Astrocyte (in vitro differentiated cells and primary cell): ENCODE measurements around the gene PTPRM. TPM values are rescaled to one million over a fixed set of nuclear protein-coding genes. Genes with fewer than 3 reads are reported as not detected.

Experiments
- DNase-seq: peaks from one replicate; pipeline ENCODE4 v3.0.0-alpha.2; 2010; ENCODE audit warnings: low read depth
- FAIRE-seq: peaks from 2 replicates; lab custom pipeline; 2011; peaks lifted over from hg19 to GRCh38; lab: Jason Lieb, UNC
- H2AFZ ChIP-seq: 2 replicates; pipeline ENCODE4 v1.6.0; 2012; ENCODE audit warnings: low read depth, low read length, inconsistent platforms
- H3K27ac ChIP-seq: 2 replicates; pipeline ENCODE4 v1.5.1; 2011; ENCODE audit warnings: low read depth, low read length, inconsistent platforms
- H3K27me3 ChIP-seq: 2 replicates; pipeline ENCODE4 v1.6.0; 2011; ENCODE audit warnings: low read length, inconsistent platforms; ENCODE audit not compliant: insufficient read depth
- H3K36me3 ChIP-seq: 2 replicates; pipeline ENCODE4 v1.5.1; 2011; ENCODE audit warnings: low read length, inconsistent platforms; ENCODE audit not compliant: insufficient read depth
- H3K4me1 ChIP-seq: 2 replicates; pipeline ENCODE4 v1.5.1; 2011; ENCODE audit warnings: low read length, inconsistent platforms; ENCODE audit not compliant: insufficient read depth
- H3K4me2 ChIP-seq: 2 replicates; pipeline ENCODE4 v1.6.0; 2012; ENCODE audit warnings: low read length, inconsistent platforms
- H3K4me3 ChIP-seq: 2 replicates; pipeline ENCODE4 v1.5.1; 2011; ENCODE audit warnings: low read depth, mild to moderate bottlenecking, low read length, inconsistent platforms; ENCODE audit not compliant: insufficient read depth
- H3K79me2 ChIP-seq: 2 replicates; pipeline ENCODE4 v1.6.0; 2012; ENCODE audit warnings: mild to moderate bottlenecking, low read length, inconsistent platforms; ENCODE audit not compliant: insufficient read depth
- H3K9ac ChIP-seq: 2 replicates; pipeline ENCODE4 v1.6.0; 2012; ENCODE audit warnings: mild to moderate bottlenecking, low read length, inconsistent platforms
- H3K9me3 ChIP-seq: 2 replicates; pipeline ENCODE4 v1.5.1; 2012; ENCODE audit warnings: low read depth, mild to moderate bottlenecking, low read length, inconsistent platforms; ENCODE audit not compliant: insufficient read depth
- H4K20me1 ChIP-seq: 2 replicates; pipeline ENCODE4 v1.6.0; 2012; ENCODE audit warnings: low read length, inconsistent platforms; ENCODE audit not compliant: insufficient read depth
- H3K27ac Mint-ChIP-seq: one replicate; pipeline ENCODE4 v1.8.0; 2021; ENCODE audit warnings: mild to moderate bottlenecking, mixed read lengths; ENCODE audit not compliant: unreplicated experiment
- H3K27me3 Mint-ChIP-seq: one replicate; pipeline ENCODE4 v1.8.0; 2021; ENCODE audit warnings: low read depth, mixed read lengths; ENCODE audit not compliant: unreplicated experiment
- H3K36me3 Mint-ChIP-seq: one replicate; pipeline ENCODE4 v1.8.0; 2021; ENCODE audit warnings: low read depth, mixed read lengths; ENCODE audit not compliant: unreplicated experiment
- H3K4me1 Mint-ChIP-seq: one replicate; pipeline ENCODE4 v1.8.0; 2021; ENCODE audit warnings: low read depth, mixed read lengths; ENCODE audit not compliant: unreplicated experiment
- H3K4me3 Mint-ChIP-seq: one replicate; pipeline ENCODE4 v1.8.0; 2021; ENCODE audit warnings: mild to moderate bottlenecking, moderate library complexity, mixed read lengths; ENCODE audit not compliant: unreplicated experiment
- H3K9me3 Mint-ChIP-seq: one replicate; pipeline ENCODE4 v1.8.0; 2021; ENCODE audit warnings: mild to moderate bottlenecking, mixed read lengths; ENCODE audit not compliant: unreplicated experiment
- CTCF ChIP-seq: IDR thresholded peaks from 2 replicates; pipeline ENCODE4 v1.5.1; 2011; ENCODE audit warnings: low read depth, mild to moderate bottlenecking, inconsistent platforms, low read length, moderate library complexity; ENCODE audit not compliant: insufficient read depth
- EZH2 ChIP-seq: IDR thresholded peaks from 2 replicates; pipeline ENCODE4 v1.6.1; 2012; ENCODE audit warnings: mild to moderate bottlenecking, low read length, inconsistent platforms; ENCODE audit not compliant: insufficient read depth
- total RNA-seq: library from RNA; stranded (reverse); gene quantifications from 2 replicates; pipeline ENCODE4 v1.2.1, GENCODE V29; 2021

Gene PTPRM
- total RNA-seq, 1 donor from 2014 or later = 59.6 TPM

DNA sequence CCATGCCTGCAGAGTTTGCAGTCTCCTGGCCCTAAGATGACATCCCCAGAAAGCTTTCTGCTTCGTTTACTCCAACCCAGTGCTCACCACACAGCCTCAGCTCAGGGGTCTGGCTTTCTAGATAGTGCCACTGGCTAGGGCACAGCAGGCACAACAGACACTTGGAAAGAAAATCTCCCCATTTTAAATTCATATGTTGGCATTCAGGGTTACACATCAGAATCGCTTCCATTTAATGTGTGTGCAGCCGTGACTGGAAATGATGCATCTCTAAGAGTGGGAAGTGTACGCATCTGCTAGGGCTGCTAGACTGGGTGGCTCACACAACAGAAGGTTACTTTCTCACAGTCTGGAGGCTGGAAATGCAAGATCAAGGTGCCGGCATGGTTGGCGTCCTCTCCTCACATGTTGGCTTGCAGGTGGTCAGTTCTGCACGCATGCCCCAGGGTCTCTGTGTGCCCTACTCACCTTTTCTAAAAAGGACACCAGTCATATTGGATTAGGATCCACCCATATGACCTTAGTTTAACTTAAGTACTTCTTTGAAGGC, 712.7 kb downstream of the PTPRM start:
- DNase-seq (no peak), FAIRE-seq (no peak)
- no peak overlapping the region for H3K9ac ChIP-seq
- H3K4me1 ChIP-seq = no peaks in the 10 kb centered on the region
- no peak overlapping the region for H3K27ac ChIP-seq
- H3K79me2 ChIP-seq = no peaks in the 10 kb centered on the region
- H3K9me3 ChIP-seq = no peaks in the 10 kb centered on the region
- no peaks in the 10 kb centered on the region for H4K20me1 ChIP-seq
- H3K27me3 Mint-ChIP-seq = no peaks in the 10 kb centered on the region
- H3K4me3 ChIP-seq = no peak overlapping the region
- H3K27ac Mint-ChIP-seq = no peak overlapping the region
- H3K36me3 Mint-ChIP-seq = no peaks in the 10 kb centered on the region
- H3K36me3 ChIP-seq = no peaks in the 10 kb centered on the region
- no peak overlapping the region for H3K4me3 Mint-ChIP-seq
- H2AFZ ChIP-seq = no peak overlapping the region
- TF ChIP-seq CTCF (no peak), EZH2 (no peak)
- no peak overlapping the region for H3K4me2 ChIP-seq
- H3K27me3 ChIP-seq = no peaks in the 10 kb centered on the region
- H3K9me3 Mint-ChIP-seq = no peaks in the 10 kb centered on the region
- peaks cover 2% of the 10 kb centered on the region for H3K4me1 Mint-ChIP-seq

DNA sequence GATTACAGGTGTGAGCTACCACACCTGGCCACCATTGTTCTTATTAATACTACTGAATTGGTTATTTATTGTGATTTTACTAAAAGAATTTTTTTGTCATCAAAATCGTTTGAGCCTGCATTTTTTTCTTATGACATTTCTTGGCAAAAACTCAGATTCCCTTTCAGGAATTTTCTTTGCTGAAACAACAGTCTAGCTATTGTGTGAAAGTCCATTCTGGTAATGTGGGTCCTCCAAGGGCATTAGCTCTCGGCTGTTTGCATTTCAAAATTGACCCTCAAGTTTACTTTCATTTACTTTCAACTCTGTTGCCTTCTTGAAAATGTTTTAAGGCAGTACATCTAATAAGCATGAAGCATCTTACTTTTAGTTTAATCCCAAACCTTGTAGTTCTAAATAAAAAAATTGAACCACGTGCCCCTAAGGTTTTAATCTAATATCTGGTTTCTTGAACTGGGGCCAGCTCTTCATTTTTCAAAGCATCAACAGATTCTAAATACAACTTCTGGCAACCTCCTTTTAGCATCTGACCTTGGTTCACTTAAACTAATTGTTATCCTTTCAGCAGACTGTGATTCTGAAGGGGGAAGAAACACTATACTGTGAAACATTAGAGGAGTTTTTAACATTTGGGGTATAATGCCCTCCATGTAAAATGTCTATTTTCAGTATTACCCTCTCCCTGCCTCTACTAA, 716.9 kb downstream of the PTPRM start:
- Histone ChIP-seq H3K27me3 (no peaks in the 10 kb centered on the region), H3K9me3 (no peaks in the 10 kb centered on the region), H3K36me3 (no peaks in the 10 kb centered on the region), H4K20me1 (no peaks in the 10 kb centered on the region), H3K4me2 (peak overlapping the region; percentile 70), H3K4me3 (no peak overlapping the region), H3K9ac (no peak overlapping the region), H3K27ac (peak overlapping the region; percentile 4), H3K79me2 (no peaks in the 10 kb centered on the region), H2AFZ (no peak overlapping the region), H3K4me1 (no peaks in the 10 kb centered on the region)
- Mint-ChIP-seq H3K27me3 (no peaks in the 10 kb centered on the region), H3K27ac (no peak overlapping the region), H3K36me3 (peaks cover 6% of the 10 kb centered on the region), H3K4me1 (no peaks in the 10 kb centered on the region), H3K9me3 (peaks cover 4% of the 10 kb centered on the region), H3K4me3 (no peak overlapping the region)
- DNase-seq = peak; percentile 62
- TF ChIP-seq EZH2 = no peak
- TF ChIP-seq CTCF = no peak
- FAIRE-seq = no peak

GRCh38 chr18:8286303-8286702, 719.2 kb downstream of the PTPRM start:
- Histone ChIP-seq H3K4me3 (no peak overlapping the region), H3K27me3 (no peaks in the 10 kb centered on the region), H3K79me2 (no peaks in the 10 kb centered on the region), H3K36me3 (no peaks in the 10 kb centered on the region), H3K4me1 (no peaks in the 10 kb centered on the region), H3K27ac (no peak overlapping the region), H2AFZ (no peak overlapping the region), H3K9me3 (no peaks in the 10 kb centered on the region), H4K20me1 (no peaks in the 10 kb centered on the region), H3K9ac (no peak overlapping the region), H3K4me2 (no peak overlapping the region)
- TF ChIP-seq CTCF = no peak
- TF ChIP-seq EZH2 = no peak
- Mint-ChIP-seq H3K27me3 (no peaks in the 10 kb centered on the region), H3K36me3 (peaks cover 6% of the 10 kb centered on the region), H3K27ac (no peak overlapping the region), H3K4me3 (no peak overlapping the region), H3K9me3 (peaks cover 4% of the 10 kb centered on the region), H3K4me1 (no peaks in the 10 kb centered on the region)
- FAIRE-seq (no peak), DNase-seq (no peak)
